T-cell (primary cell): ENCODE results near the gene MPP3. TPM values are rescaled to one million over a fixed set of nuclear protein-coding genes. Genes with fewer than 3 reads are reported as not detected.

Experiments
- ATAC-seq, 4 experiments: fragments of 200-7000 bp in 3 of 4; fragments of 150-1000 bp in 1 of 4; cut with Tn5 transposase; replicated peaks in 1 of 4; 1 replicate in 3 of 4; 2 replicates in 1 of 4; pipeline ENCODE4 v1.10.0; 2021; ENCODE audit warnings: moderate library complexity in 3 of 4, mild to moderate bottlenecking in 2 of 4, moderate number of reproducible peaks in 1 of 4
- CTCF ChIA-PET, 2 donors: fragments of 300-600 bp; sonication (Branson Sonifier 250); formaldehyde crosslinking; loops; one replicate each; lab custom pipeline; 2022; ENCODE audit warnings: antibody characterized with exemption in 2 of 2; lab: Charles Lee
- POLR2A ChIA-PET, 2 donors: fragments of 300-600 bp; sonication (Branson Sonifier 250); formaldehyde crosslinking; loops; one replicate each; lab custom pipeline; 2022; ENCODE audit warnings: antibody characterized with exemption in 2 of 2; lab: Charles Lee
- DNase-seq, 35 experiments: peaks; one replicate each; pipeline versions ENCODE4 v3.0.0 to v3.0.0-alpha.2; 2013 to 2023
- H3K27ac ChIP-seq: one replicate; pipeline ENCODE4 v1.5.1; 2013; ENCODE audit warnings: low read length
- H3K27me3 ChIP-seq, 2 experiments: replicated peaks in 1 of 2; 1 replicate in 1 of 2; 2 replicates in 1 of 2; pipeline versions ENCODE4 v1.6.1 to v1.7.0; 2013; ENCODE audit warnings: low read length in 1 of 2, mixed read lengths in 1 of 2; ENCODE audit not compliant: control insufficient read depth in 2 of 2, insufficient read depth in 2 of 2; ENCODE audit errors: extremely low read depth in 1 of 2
- H3K36me3 ChIP-seq, 2 donors: 1 replicate in 1 of 2; 2 replicates in 1 of 2; pipeline versions ENCODE4 v1.6.1 to v1.7.0; 2013; ENCODE audit warnings: low read length in 1 of 2; ENCODE audit not compliant: control insufficient read depth in 2 of 2, insufficient read depth in 1 of 2; ENCODE audit errors: extremely low read depth in 1 of 2
- H3K4me1 ChIP-seq, 2 experiments: 1 replicate in 1 of 2; 2 replicates in 1 of 2; pipeline versions ENCODE4 v1.6.1 to v1.7.0; 2013; ENCODE audit warnings: low read length in 2 of 2, mixed read lengths in 1 of 2; ENCODE audit not compliant: insufficient read depth in 2 of 2, control insufficient read depth in 1 of 2; ENCODE audit errors: extremely low read depth in 1 of 2
- H3K4me3 ChIP-seq, 2 donors: 1 replicate in 1 of 2; 2 replicates in 1 of 2; pipeline versions ENCODE4 v1.5.1 to v1.7.0; 2013; ENCODE audit warnings: mild to moderate bottlenecking in 2 of 2, low read length in 1 of 2, moderate library complexity in 1 of 2; ENCODE audit not compliant: control insufficient read depth in 1 of 2; ENCODE audit errors: extremely low read depth in 1 of 2
- H3K9me3 ChIP-seq: 2 replicates; pipeline ENCODE4 v1.7.0; 2013
- H3K27ac Mint-ChIP-seq, 2 donors: one replicate each; pipeline ENCODE4 v1.8.0; 2020 to 2021; ENCODE audit warnings: mild to moderate bottlenecking in 2 of 2, mixed read lengths in 2 of 2
- H3K27me3 Mint-ChIP-seq, 2 donors: one replicate each; pipeline ENCODE4 v1.8.0; 2021 to 2022; ENCODE audit warnings: mixed read lengths in 2 of 2
- H3K36me3 Mint-ChIP-seq: one replicate; pipeline ENCODE4 v1.8.0; 2021; ENCODE audit warnings: mixed read lengths
- H3K4me1 Mint-ChIP-seq, 3 donors: one replicate each; pipeline ENCODE4 v1.8.0; 2020 to 2022; ENCODE audit warnings: mixed read lengths in 3 of 3, mild to moderate bottlenecking in 1 of 3
- H3K4me3 Mint-ChIP-seq, 3 donors: one replicate each; pipeline ENCODE4 v1.8.0; 2020 to 2022; ENCODE audit warnings: mild to moderate bottlenecking in 3 of 3, mixed read lengths in 3 of 3, moderate library complexity in 3 of 3
- H3K9me3 Mint-ChIP-seq, 3 donors: one replicate each; pipeline ENCODE4 v1.8.0; 2020 to 2022; ENCODE audit warnings: mixed read lengths in 3 of 3
- WGBS: methylation state at CpG from one replicate; pipeline ENCODE4 v1.1.5; 2013; ENCODE audit warnings: missing lambda C conversion rate; ENCODE audit not compliant: insufficient coverage; 5-methylcytosine and 5-hydroxymethylcytosine counted together
- total RNA-seq, 35 experiments: library from RNA in 6 of 35; stranded (reverse) in 6 of 35; fragments of 120-200 nt in 1 of 35; gene quantifications; one replicate each; pipeline versions ENCODE4 v1.2.1 to v1.2.4 and lab custom pipeline; 2013 to 2026

MPP3 gene
- total RNA-seq (under 1 TPM in 4 of 5 donors, not detected in 1; 0.32 to 0.60 (median 0.44) TPM), total RNA-seq (lab: John Stamatoyannopoulos, UW) (0.07 to 1.5 (median 0.57) reads per million in 29 experiments)
- total RNA-seq (2013), result 0.39 TPM

- CTCF ChIA-PET, result no interaction called here
These were observed at the start of gene MPP3 for GRCh38 chr17:43832976-43833829. Gene MPP3, minus strand, starts transcription at chr17:43833146. Its CDS starts 1,240 bp downstream, at chr17:43831906.

GRCh38 chr17:43881758-43882505 lies 49.0 kb upstream of the MPP3 start:
- Histone ChIP-seq H3K36me3 (no peaks in the 10 kb centered on the region), H3K9me3 (no peaks in the 10 kb centered on the region), H3K4me1 (peaks cover 0 to 7% of the 10 kb centered on the region in 2 experiments), H3K27ac (no peak overlapping the region), H3K4me3 (no peak overlapping the region), H3K27me3 (peaks cover 2 to 33% of the 10 kb centered on the region in 2 experiments)
- ChIA-PET CTCF (interaction anchor here (0.5 to 0.6 kb wide), 2 partner anchors 96 to 108 kb away, joined by 3 read pairs; no protein-coding TSS in a partner anchor), POLR2A (no interaction called here)
- ATAC-seq (no peak), DNase-seq (no peak)
- Mint-ChIP-seq H3K4me1 (peaks cover 2 to 9% (median 3%) of the 10 kb centered on the region in 3 donors), H3K4me3 (no peak overlapping the region), H3K27me3 (peaks cover 0 to 2% of the 10 kb centered on the region in 2 donors), H3K36me3 (no peaks in the 10 kb centered on the region), H3K27ac (no peak overlapping the region), H3K9me3 (no peaks in the 10 kb centered on the region)
- WGBS, result 94% methylated on average over 14 of the region's 27 CpGs

More at GRCh38 chr17:43832976-43833829, at the start of gene MPP3:
- Histone ChIP-seq H3K4me1 (peaks cover 2 to 13% of the 10 kb centered on the region in 2 experiments), H3K27me3 (peaks cover 0 to 38% of the 10 kb centered on the region in 2 experiments), H3K27ac (no peak within 1 kb of the TSS), H3K36me3 (no peaks in the 10 kb centered on the region), H3K9me3 (no peaks in the 10 kb centered on the region), H3K4me3 (peak within 1 kb of the TSS; percentile 39 to 54)
- Mint-ChIP-seq H3K36me3 (no peaks in the 10 kb centered on the region), H3K4me1 (peaks cover 12 to 21% (median 16%) of the 10 kb centered on the region in 3 donors), H3K27me3 (peaks cover 27 to 29% of the 10 kb centered on the region in 2 donors), H3K9me3 (no peaks in the 10 kb centered on the region), H3K4me3 (peak within 1 kb of the TSS; percentile 78 to 86 (median 79)), H3K27ac (peak within 1 kb of the TSS in 1 of 2 donors; percentile 13)
- WGBS, result 2% methylated on average over 86 of the region's 87 CpGs
- ATAC-seq (peak; percentile 92 to 97 (median 94)), DNase-seq (peak in 33 of 35 experiments; percentile 5 to 70 (median 38))
- POLR2A ChIA-PET, result interaction anchor here in 1 of 2 donors (0.5 kb wide), 1 partner anchor 466 kb away, joined by 3 read pairs; no protein-coding TSS in a partner anchor

GRCh38 chr17:43881181-43881580 lies 48.2 kb upstream of the MPP3 start:
- H3K4me3 ChIP-seq, result no peak overlapping the region
- H3K27ac Mint-ChIP-seq, result no peak overlapping the region
- DNase-seq, result no peak
- peaks cover 2 to 9% (median 3%) of the 10 kb centered on the region in 3 donors for H3K4me1 Mint-ChIP-seq
- peaks cover 0 to 7% of the 10 kb centered on the region in 2 experiments for H3K4me1 ChIP-seq
- peaks cover 0 to 2% of the 10 kb centered on the region in 2 donors for H3K27me3 Mint-ChIP-seq
- H3K4me3 Mint-ChIP-seq, result no peak overlapping the region
- H3K9me3 ChIP-seq, result no peaks in the 10 kb centered on the region
- POLR2A ChIA-PET, result interaction anchor here in 1 of 2 donors (0.6 kb wide), 1 partner anchor 825 kb away, joined by 5 read pairs; no protein-coding TSS in a partner anchor
- H3K36me3 ChIP-seq, result no peaks in the 10 kb centered on the region
- no peaks in the 10 kb centered on the region for H3K36me3 Mint-ChIP-seq
- 88% methylated on average over 6 of the region's 12 CpGs for WGBS
- H3K27me3 ChIP-seq, result peaks cover 0 to 36% of the 10 kb centered on the region in 2 experiments
- CTCF ChIA-PET, result interaction anchor here (0.5 to 0.9 kb wide), 3 partner anchors 47 to 108 kb away, joined by 3 read pairs; no protein-coding TSS in a partner anchor
- no peaks in the 10 kb centered on the region for H3K9me3 Mint-ChIP-seq
- no peak overlapping the region for H3K27ac ChIP-seq
- no peak for ATAC-seq

GRCh38 chr17:43880420-43880991 lies 47.6 kb upstream of the MPP3 start:
- CTCF ChIA-PET, result interaction anchor here in 1 of 2 donors (0.6 to 1.4 kb wide), 4 partner anchors 9 to 341 kb away, joined by 3 read pairs; no protein-coding TSS in a partner anchor
- Mint-ChIP-seq H3K4me1 (peaks cover 2 to 9% (median 3%) of the 10 kb centered on the region in 3 donors), H3K36me3 (no peaks in the 10 kb centered on the region), H3K27me3 (peaks cover 0 to 2% of the 10 kb centered on the region in 2 donors), H3K9me3 (no peaks in the 10 kb centered on the region), H3K4me3 (no peak overlapping the region), H3K27ac (no peak overlapping the region)
- H3K36me3 ChIP-seq, result no peaks in the 10 kb centered on the region
- POLR2A ChIA-PET, result interaction anchor here (0.6 to 0.8 kb wide), 2 partner anchors 14 to 826 kb away, joined by 3 to 5 read pairs; no protein-coding TSS in a partner anchor
- ATAC-seq (peak; percentile 39 to 62 (median 48)), DNase-seq (peak in 25 of 35 experiments; percentile 12 to 59 (median 30))
- H3K27ac ChIP-seq, result no peak overlapping the region
- peaks cover 0 to 7% of the 10 kb centered on the region in 2 experiments for H3K4me1 ChIP-seq
- WGBS, result 80% methylated on average over 19 of the region's 20 CpGs
- H3K4me3 ChIP-seq, result no peak overlapping the region
- peaks cover 0 to 35% of the 10 kb centered on the region in 2 experiments for H3K27me3 ChIP-seq
- H3K9me3 ChIP-seq, result no peaks in the 10 kb centered on the region

GRCh38 chr17:43879723-43880419 lies 46.9 kb upstream of the MPP3 start:
- H3K4me3 ChIP-seq, result no peak overlapping the region
- H3K36me3 ChIP-seq, result no peaks in the 10 kb centered on the region
- ATAC-seq, result no peak
- Mint-ChIP-seq H3K4me1 (peaks cover 2 to 9% (median 3%) of the 10 kb centered on the region in 3 donors), H3K27me3 (peaks cover 0 to 4% of the 10 kb centered on the region in 2 donors), H3K36me3 (no peaks in the 10 kb centered on the region), H3K4me3 (no peak overlapping the region), H3K27ac (no peak overlapping the region), H3K9me3 (no peaks in the 10 kb centered on the region)
- 81% methylated on average over 11 of the region's 20 CpGs for WGBS
- DNase-seq, result no peak
- ChIA-PET POLR2A (interaction anchor here in 1 of 2 donors (0.8 kb wide), 1 partner anchor 13 kb away, joined by 3 read pairs; no protein-coding TSS in a partner anchor), CTCF (interaction anchor here (0.6 to 1.4 kb wide), 5 partner anchors 10 to 401 kb away, joined by 3 read pairs; no protein-coding TSS in a partner anchor)
- H3K27me3 ChIP-seq, result peaks cover 0 to 35% of the 10 kb centered on the region in 2 experiments
- no peak overlapping the region for H3K27ac ChIP-seq
- H3K4me1 ChIP-seq, result peaks cover 0 to 7% of the 10 kb centered on the region in 2 experiments
- no peaks in the 10 kb centered on the region for H3K9me3 ChIP-seq
